ENCODE measurements around the gene TMEM106C.

TMEM106C gene

DNA sequence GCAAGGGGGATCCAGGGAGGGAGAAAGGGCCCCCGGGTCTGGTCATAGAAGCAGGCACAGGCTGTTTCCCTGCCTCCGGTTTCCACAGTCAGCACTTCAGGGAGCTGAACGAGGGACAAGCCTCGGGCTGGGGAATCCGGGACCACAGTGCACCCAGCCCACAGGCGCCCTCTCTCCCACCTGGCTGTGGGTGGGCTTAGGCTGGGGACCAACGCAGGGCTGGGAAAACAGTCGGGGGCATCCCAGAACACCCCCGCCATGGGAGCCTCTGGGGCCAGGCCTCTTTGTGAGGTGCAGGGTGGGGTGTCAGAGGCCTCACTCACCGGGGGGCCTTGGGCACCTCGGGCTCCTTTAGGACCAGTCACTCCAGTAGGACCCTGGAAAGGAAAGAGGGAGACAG is 16.3 kb downstream of the TMEM106C start:
- DNase-seq (ENCODE audit: low spot score) (no peak), FAIRE-seq (no peak)

DNA sequence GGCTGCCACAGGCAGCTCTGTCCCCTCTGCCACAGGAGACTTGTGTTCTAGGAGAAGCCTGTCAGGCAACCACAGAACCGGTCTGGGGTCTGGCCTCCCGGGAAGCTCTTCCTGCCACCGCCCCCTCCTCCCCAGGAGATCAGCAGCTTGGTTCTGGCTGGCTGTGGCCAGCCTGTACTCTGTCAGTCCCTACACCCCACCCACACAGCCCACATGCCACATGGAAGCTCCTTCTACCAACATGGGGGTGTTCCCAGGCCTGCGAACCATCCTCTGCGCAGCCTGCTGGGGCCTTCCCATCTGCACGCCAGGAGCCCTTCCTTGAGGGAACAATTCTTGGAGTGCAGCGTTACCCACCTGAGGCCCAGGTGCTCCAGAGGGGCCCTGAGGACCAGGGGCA is 16.8 kb downstream of the TMEM106C start:
- DNase-seq (ENCODE audit: low spot score) = no peak
- no peak for FAIRE-seq

DNA sequence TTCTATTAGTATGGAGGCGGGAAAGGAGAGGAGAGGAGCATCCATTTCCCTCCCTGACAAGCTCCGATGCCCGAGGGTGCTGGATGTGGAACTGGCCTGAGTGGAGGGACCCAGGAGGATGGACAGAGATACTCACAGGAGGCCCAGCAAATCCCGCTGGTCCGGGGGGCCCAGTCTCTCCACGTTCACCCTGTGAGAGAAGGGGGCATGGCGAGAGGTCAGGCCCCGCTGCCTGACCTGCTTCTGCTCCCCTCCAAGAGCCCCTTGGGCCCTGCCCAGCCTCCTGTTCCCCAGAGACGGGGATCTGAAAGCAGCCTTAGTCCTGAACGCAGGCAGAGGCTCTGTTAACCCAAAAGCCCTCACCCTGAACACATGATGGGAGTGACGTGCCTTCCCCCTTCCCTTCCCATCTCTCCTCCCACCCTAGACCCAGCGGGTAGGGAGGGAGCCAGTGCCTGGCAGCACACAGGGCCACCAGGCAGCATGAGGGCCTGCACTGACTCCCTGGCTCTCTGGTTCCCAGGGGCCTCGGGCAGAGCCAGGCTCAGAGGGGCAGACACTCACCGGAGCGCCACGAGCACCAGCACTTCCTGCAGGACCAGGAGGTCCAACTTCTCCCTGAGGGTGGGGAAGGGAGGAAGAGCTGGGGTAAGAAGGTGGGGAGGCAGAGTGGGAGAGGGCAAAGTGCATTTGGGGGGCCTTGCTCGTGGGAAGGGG is 17.5 kb downstream of the TMEM106C start:
- no peak for FAIRE-seq
- DNase-seq (ENCODE audit: low spot score) = no peak

DNA sequence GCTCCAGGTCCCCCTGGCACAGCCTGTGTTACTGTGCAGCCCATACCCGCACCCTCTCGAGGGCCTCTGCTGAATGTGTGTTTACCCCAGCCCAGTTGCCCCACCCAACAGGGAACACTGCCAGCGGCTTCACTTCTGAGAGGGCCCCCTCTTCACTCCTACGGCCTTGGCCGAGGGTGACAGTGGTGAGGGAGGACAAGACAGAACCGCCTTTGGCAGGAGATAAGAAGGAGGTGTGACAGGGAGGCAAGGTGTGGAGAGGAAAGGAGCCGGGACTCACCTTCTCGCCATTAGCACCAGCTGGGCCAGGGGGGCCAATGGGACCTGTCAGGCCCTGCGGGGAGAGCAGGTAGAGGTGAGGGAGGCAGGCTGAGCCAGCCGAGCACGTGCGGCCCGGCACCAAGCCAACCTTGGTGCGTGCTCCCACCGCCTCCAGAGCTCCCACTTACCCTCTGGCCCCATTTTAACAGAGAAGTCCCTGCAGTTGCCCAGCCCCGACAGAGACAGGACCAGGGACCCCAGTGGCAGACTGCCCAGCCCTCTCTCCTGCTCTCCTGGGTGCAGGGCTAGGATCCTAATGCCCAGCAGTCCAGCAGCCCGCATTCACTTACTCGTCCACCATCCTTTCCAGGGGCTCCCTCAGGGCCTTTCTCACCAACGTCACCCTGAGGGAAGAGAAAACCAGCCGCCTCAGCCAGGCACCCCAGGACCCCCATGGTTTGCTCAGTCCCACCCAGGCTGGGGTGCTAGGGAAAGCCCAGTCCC is 18.3 kb downstream of the TMEM106C start:
- FAIRE-seq (no peak), DNase-seq (ENCODE audit: low spot score) (no peak)

DNA sequence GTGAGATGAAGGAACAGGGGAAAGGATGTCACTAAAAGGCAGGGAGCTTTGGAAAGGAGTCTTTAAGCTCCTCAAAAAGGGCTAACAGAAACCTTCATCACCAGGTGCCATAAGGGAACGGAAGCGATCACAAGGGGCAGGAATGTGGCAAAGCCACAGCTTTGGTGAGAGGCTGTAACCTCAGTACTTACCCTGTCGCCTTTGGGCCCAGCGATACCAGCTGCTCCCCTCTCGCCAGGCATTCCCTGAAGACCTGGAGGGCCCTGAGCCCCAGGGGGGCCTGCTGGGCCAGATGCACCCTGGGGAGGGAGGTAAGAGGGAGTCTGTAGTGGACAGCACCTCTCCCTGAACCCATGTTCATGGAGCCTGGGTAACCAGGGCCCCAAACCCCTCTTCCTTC is 18.9 kb downstream of the TMEM106C start:
- no peak for FAIRE-seq
- DNase-seq (ENCODE audit: low spot score) = no peak

DNA sequence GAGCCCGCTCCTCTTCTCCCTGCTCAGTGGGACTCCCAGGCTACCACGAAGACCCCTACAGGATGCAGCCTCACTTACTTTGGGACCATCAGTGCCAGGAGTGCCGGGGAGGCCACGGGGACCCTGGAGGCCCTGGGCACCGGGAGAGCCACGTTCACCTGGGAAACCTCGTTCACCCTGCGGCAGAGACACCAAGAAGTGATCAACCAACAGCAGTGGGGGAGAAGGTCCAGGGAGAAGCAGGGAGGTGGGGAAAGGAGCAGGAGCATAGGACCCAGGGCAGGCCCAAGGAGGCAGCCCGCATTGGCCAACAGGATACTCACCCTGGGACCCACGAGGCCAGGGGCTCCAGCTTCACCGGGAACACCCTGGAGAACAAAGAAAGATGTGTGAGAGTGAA is 19.4 kb downstream of the TMEM106C start:
- no peak for DNase-seq (ENCODE audit: low spot score)
- FAIRE-seq = no peak

DNA sequence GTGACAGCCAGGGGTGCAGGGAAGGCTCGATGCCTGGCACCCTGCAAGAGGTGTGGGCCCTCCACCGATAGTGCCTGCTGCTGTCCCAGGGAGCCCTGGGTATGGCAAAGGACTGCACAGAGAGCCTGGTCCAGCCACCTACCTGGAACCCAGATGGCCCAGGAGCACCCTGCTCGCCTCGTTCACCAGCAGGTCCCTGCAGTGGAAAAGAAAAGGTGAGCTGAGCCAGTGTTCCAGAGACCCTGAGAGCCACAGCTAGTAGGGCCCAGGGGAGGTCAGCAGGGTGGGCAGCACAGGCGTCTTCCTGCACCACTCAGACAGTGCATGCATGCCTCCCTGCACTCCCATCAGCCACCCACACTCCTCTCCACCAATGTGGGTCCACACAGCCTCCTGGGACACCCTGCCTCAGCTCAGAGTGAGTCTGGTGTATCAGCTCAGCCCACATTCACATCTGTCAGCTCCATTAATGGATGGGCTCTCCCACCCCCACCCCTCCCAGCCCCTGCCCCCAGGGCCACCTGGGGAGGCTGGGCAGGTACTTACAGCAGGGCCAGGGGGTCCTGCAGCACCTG is 20.2 kb downstream of the TMEM106C start:
- DNase-seq (ENCODE audit: low spot score) (no peak), FAIRE-seq (no peak)

DNA sequence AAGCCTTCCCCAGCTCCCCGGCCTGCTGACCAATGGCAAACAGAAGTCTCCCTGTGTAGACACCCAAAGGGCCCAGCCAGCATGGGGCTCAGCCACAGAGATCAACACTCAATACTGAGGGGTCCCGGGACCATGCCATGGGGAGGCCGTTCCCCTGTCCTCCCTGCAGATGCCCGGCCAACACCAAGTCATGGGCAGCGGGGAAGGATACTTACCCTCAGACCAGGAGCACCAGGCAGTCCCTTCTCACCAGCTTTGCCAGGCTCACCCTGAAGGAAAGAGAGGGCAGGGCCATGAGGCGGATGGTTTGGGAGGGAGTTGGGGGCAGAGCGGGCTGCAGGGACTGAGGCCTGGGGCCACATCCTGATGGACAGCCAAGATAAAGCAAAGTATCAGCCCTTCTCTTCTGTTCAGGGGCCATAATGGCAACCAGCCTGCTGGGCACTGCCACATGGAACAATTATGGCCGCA is 21.0 kb downstream of the TMEM106C start:
- DNase-seq (ENCODE audit: low spot score) = no peak
- FAIRE-seq = no peak

DNA sequence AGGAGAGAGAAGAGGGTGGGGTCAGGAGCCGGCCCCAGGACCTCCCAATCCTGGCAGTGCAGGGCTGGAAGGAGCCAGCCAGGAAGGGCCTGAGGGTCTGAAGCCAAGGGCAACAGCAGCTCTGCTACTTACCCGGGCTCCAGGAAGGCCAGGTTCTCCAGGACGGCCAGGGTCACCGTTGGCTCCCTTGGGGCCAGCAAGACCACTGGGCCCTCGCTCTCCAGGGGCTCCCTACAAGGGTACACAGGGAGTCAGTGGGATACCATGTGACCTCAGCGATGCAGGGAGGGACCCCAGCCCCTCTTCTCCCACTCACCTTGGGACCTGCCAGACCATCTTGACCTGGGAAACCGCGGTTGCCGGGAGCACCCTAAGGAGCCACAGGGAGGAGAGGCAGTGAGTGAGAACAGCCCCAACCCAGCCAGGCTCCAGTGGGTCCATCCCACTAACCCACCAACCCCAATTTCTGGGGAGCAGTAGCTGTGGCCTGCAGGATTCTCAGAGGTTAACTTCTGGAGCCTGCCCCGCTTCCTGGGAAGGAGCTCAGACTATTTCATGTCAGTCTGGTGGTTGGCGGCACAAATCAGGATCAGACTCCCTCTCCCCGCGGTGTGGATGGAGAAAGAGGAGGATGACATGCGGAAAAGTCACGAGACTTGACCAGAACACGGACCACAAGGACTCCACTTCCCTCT is 22.3 kb downstream of the TMEM106C start:
- FAIRE-seq = no peak
- no peak for DNase-seq (ENCODE audit: low spot score)

DNA sequence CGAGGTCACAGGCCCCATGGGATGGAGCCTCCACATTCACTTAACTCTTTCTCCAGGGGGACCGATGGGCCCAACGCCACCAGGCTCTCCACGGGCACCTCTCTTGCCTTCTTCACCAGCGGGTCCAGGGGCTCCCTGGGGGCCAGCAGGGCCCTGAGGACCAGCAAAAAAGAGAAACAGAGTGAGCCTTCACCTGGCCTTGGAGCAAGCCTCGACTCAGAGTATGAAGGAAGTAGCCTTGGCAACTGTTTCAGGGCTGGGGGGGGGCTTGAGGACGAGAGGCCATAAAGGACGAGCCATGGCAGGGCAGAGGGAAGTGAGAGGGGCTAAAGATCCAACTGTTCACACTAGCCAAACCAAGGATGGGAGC is 22.9 kb downstream of the TMEM106C start:
- DNase-seq (ENCODE audit: low spot score) (no peak), FAIRE-seq (no peak)

DNA sequence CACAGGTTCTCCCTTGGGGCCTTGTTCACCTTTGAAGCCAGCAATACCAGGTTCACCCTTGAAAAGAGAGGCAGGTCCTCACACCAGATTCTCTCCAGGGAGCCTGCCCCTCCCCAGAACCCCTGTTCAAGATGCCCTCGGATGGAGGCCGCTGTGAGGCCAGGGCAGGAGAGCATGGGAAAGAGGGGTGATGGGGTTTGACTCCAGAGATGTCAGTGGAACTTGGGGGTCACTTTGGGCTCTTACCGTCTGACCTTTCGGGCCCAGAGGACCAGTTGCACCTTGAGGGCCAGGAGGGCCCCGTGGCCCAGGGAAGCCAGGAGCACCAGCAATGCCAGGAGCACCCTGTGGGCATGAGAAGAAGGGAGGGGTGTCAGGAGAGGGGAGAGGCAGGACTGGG is 23.4 kb downstream of the TMEM106C start:
- no peak for DNase-seq (ENCODE audit: low spot score)
- FAIRE-seq = no peak

DNA sequence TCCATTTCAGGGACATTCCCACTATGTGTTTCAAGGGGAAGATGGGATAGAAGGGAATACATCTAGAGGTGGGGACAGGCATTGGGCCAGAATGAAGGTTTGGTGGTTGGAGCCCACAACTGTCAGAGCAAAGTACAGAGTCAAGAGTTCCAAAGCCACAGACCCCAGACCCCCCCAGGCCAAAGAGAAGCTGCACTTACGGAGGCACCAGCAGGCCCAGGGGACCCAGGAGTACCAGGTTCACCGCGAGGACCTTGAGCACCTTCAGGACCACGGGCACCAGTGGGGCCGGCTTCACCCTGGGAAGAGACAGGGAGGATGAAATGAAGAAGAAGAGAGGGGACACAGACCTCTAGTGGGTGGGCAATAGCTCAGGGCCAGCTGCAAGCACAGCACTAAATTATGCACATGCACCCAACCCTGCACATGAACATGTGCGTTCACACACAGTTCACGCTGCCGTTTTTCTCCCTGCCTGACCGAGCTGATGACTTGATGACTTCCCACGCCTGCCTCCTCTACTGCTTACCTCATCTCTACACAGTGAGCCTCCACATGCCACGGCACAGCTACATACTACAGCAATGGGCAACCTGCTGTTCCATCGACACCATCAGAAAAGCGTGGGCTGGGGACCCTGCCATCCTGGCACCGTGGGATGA is 24.1 kb downstream of the TMEM106C start:
- DNase-seq (ENCODE audit: low spot score) (no peak), FAIRE-seq (no peak)

DNA sequence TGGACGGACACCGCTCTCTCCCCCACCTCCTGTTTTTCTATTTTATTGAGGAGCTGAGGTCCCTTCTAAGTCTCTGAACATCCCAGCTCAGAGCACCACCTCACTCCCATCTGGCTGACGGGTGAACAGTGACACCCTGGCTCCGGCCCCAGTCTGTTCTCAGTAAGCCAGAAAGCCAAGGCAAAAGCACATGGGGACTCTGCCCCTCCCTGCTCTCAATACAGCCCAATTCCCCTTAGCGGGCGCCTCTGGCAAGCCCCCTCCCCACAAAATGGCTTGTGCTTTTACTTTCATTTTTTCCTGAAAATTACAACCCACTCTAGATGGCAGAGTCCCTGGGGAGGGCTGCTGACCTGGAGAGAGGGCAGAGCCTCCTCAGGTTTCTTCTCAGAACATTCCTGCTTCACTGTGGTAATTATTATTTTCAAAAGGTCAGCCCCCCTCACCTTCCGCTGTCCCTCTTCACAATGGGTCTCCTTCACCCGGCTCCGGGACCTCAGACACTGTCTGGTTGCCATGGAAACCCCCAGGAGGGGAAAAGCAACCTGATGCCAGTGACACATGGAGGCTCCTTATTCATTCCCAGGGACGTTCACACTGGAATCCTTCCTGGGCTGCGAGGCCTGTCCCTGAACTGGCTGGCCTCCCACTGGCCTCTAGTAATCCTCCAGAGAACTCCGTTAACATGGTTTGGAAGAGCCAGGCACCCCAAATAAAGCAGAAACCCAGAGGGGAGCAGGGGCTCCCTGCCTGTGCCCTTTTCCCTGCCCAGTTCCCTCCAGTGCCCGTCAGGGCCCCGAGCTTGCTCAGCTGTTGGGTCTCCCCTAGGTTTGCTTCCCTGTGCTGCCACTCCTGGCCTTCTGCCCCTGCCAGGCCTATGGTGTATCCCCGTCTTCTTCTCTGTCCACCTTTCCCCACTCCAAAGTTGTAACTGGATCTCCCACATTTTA is 25.0 kb downstream of the TMEM106C start:
- DNase-seq (ENCODE audit: low spot score) = peak; percentile 68

DNA sequence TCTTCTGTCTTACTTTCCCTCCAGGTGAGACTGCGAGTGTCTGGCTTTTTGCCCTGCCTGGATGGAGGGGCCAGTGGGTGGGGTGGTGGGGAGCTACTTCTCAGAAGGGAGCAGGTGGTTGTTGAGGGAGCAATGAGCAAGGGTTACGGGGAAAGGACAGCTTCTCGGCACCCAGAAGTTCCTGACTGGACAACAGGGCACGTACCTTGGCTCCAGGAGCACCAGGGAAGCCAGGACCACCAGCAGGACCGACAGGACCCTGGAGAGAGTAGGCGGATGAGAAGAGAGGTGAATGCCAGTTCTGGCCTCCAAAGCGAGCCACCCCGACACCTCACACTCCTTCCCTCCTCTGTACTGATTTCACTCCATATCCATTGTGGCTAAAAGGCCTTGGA is 25.6 kb downstream of the TMEM106C start:
- FAIRE-seq (no peak), DNase-seq (ENCODE audit: low spot score) (no peak)

More for the DNA sequence above, 25.0 kb downstream of the TMEM106C start:
- FAIRE-seq = no peak

DNA sequence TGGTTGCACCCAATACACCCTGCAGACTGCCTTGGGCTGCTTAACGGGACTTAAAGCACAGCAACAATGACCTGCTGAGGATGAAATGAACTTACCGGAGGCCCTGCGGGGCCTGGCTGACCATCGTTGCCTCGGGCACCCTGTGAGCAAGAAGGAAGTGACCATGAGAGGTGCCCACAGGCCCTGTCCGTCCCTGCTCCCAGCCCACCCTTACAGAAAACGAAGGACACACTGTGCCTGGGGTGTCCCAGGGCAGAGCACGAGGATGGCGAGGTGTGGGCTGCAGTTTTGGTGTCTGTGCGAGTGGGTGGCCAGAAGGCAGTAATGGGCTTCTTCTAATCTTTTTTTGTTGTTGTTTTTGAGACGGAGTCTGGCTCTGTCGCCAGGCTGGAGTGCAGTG is 26.3 kb downstream of the TMEM106C start:
- FAIRE-seq (no peak), DNase-seq (ENCODE audit: low spot score) (no peak)

DNA sequence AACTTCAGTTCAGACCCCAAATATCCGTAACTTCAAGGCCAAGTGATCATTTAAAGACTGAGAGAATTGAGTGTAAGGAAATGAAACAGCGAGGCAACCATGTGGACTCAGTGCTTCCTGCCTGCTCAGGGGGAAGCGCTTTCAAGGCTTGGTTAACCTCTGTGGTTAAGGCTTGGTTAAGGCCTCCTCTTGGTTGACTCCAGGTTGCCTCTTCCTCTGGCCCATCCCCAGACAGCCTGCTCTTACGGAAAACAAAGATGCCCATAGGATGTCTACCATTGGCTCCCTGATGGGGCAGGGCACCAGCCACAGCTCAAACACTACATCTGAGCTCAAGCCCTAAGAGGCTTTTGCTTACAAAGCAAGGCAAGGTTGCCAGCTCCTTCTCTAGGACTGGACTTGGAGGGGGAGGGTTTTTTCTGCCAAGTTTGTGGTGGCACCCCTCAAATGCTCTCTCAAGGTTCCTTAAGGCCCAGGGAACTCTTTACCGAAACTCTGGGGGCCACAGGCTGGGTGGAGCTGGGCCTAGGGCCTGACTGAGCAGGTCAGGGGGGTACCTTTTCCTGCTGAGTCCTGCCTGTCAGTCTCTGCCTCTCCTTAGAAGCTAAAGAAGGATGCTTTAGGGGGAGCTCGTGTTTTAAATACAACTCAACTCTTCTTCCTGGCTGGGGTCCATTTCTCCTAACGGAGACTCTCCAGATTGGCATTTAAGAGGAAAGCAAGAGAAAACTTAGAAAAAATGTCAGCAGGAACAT is 27.1 kb downstream of the TMEM106C start:
- DNase-seq (ENCODE audit: low spot score) (no peak), FAIRE-seq (no peak)

DNA sequence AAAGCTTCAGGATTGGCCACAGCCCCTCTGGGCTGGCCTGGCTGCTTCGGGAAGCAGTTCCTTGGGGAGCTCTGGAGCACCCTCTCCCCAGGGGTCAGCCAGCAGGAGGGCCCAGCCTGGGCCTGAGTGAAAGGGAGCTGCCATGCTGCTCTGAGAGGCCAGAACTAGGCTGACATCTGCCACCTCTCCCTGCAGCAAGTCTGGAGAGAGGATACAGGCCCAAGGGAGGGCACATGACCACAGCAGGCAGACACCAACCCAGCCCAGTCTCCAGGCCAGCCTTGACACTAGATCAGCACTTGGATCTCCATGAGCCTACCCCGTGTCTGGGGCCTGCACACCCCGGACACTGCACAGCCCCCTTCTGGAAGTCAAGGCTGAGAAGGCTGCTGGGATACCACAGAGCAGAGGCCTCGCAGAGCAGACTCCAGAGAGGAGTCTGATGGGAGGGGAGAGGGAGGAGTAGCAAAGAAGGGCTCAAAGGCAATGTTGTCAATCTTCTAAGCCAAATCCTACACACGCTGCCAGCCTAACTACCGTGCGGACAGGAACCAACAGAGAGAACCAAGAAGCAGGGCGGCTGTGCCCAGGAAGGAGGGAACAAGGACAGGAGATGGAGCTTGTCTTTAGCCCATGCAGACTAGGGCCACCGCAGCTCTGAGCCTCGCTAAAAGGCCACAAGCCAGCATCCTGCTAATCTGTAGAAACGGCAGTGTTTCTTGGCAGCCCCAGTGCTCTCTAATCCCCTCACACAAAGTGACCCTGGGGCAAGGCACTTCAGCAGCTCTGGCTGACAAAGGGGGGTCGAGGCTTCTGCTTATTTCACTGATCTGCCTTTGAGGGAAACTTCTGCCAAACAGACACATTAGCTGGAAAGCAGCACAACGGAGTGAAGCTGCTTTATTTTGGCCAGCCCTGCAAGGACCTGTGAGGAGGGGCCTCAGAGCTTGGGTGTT is 28.0 kb downstream of the TMEM106C start:
- FAIRE-seq (no peak), DNase-seq (ENCODE audit: low spot score) (no peak)

DNA sequence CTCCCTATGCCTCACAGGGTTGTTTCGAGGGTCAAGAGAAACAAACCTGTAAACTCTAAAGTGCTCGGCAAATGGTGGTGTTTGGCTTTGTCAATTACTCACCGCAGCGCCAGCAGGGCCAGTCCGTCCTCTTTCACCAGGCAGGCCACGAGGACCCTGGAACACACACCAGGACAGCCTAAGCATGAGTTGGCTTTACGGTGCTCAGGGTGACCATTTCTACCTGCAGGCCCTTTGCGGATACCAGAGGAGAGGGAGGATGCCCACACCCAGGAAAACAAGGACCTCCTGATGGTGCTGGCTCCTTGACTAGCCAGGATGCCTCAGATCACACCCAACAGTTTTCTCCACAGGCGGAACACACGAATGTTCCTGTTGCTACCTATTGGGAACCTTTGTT is 29.4 kb downstream of the TMEM106C start:
- FAIRE-seq = no peak
- no peak for DNase-seq (ENCODE audit: low spot score)
